Hematopoietic multipotent progenitor cell (in vitro differentiated cells): ENCODE measurements around the gene SPDYA. TPM values are rescaled to one million over a fixed set of nuclear protein-coding genes. Genes with fewer than 3 reads are reported as not detected.
"Not testable (repeated sequence)": the region's sequence is repeated elsewhere in the genome, so short reads cannot be mapped to it uniquely, and the experiment has no call there.

Experiments used
- DNase-seq, 3 donors: peaks; one replicate each; pipeline ENCODE4 v3.0.0-alpha.2; 2011 to 2015; ENCODE audit warnings: low read depth in 2 of 3, low spot score in 2 of 3
- total RNA-seq: library from RNA; depleted of rRNA; stranded (reverse); fragments of >200 nt; gene quantifications from one replicate; pipeline ENCODE4 v1.2.3, GENCODE V29; 2012

The SPDYA gene
- 0.27 TPM for total RNA-seq

DNA sequence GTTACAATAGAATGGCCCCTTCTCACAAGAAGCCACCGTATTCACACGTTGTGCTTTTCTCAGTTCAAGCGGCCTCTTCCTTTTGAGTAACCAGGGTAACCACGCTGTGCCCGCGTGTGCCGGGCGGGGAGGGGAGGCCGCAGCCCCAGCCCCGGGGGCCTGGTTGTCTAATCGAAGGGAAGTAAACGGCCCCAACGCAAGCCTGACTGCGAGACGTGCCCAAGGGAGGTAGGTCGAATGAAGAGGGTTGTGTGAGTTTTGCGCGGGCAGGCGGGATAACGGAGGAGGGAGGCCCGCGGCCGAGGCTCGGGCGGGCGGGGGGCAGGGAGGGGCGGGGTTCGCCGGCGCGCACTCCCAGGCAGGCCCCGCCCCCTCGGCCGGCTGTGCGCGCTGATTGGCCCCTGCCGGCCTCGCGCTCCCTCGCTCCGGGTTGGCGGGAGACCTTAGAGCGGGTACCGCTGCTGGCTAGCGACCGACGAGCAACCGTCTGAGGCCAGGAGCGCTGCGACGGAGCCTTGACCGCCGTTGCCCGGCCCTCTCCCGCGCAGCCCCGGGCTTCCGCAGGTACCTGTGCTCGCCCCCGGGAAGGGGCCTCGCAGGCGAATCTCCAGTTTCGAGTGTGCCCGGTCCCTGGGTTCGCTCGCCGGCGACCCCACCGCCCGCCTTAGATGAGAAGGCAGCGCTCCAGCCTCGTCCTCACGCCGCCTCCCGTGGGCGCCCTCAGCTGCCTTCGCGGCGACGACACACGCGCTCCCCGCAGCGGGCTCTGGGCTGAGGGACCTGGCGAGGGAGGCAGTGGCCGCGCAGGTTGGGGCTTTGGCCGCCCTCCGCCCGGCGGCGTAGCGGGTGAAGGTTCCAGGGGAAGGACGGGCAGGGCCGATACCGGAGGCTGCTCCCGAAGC, at the start of gene SPDYA:
Gene SPDYA, plus strand, starts transcription at position 451 of the 902 bp plus-strand sequence. CDS start 5,181 bp downstream, outside the sequence.
- DNase-seq = peak; percentile 59 to 83 (median 78)

DNA sequence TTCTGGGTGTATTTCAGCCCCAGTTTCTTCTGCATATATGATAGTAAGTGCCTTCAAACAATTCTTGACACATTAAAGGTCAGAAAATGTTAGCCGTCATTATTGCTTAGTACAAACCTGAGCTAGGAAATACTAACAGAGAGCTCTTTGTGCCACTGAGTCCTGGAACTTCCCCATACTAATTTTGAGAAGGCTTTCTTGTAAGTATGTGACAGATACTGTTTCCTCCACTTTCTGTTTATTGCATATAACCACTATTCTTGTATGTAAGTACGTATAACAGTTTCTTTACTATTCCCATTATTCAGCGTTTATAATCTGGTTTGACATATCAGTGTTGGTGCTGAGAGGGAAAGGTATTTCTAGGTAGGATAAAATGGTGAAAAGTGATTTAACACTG, 49.2 kb upstream of the SPDYA start:
- no peak for DNase-seq

DNA sequence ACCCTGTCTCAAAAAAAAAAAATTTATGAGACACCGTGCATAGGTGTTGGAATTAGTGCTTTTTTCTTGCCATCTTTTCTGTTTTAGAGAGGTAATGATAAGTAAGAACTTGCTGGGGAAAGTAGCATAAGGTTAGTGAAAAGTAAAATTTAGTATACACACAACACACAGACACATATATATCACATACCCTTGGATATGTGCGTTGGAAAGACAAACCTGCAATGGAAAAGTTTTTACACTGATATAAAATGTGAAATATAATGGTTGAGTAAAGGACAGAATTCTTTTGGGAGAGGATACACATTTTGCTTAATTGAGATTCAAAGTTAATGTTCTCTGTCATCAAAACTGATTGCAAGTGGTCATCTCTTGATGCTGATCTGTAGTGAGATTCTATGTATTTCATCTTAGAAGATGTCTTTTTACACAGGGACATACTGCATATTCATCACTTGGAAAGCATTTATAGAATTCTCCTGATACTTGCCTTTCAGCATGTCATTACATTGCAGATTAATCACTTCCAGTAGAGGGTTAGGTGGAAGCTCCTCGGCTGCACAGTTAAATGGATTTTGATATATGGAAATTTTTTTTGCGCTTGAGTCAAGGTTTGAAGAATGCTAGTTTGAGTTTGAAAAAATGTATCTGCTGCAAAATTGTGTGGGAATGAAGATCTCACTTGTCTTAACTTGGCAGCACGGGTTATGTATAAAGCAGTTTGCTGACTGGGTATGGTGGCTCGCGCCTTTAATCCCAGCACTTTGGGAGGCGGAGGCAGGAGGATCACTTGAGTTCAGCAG, 45.5 kb upstream of the SPDYA start:
- DNase-seq = no peak

DNA sequence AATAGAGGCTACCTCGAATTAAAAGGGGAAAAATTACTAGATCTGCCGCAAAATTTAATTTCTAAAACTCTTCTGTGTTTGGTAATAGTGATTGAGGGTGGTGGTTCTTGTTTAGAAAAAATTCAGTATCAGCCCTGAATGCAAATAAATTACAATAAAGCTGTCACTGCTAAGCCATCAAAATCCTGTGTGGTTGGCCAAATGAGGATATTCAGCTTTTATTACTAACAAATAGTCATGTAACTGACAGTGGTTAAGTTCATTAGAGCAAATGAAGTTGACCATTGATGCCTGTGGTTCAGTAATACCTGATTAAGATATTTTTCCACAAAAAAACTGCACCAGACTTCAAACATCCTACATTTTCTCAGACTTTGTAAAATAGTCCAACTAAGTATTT, 44.6 kb upstream of the SPDYA start:
- DNase-seq = no peak

DNA sequence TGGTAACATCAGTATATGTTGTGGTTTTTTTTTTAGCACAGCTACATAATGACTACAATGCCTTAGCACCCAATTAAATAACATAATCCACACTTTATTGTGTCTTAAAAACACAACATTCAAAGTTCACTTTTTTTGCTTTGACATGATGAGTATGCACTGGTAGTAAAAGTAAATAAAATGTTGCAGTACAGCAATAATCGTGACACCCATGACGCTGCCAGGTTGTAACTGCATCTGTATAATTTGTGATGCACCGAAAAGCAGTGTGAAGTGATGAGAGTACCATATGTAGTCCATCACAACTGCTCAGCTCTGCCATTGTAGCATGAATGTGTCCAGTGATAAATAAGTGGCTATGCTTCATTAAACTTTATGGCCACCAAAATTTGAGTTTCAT, 43.3 kb upstream of the SPDYA start:
- DNase-seq = no peak

DNA sequence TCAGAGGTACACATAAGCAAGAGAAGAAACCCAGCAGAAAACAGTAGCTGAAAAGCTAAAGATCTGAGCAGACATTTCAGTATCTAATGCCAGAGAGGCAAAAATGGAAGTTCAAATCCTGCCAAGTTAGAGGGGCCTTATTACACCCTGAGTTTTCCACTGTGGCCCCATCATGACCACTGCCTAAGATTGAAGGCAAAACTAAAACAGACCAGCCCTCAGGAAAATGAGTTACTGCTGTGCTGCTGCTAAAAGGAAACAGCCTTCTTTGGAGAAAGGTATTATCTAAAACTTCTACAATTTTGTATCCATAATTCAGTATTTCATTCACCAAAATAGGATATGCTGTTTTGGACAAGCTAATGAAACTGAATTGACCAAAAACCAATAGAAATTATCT, 42.2 kb upstream of the SPDYA start:
- DNase-seq = no peak

DNA sequence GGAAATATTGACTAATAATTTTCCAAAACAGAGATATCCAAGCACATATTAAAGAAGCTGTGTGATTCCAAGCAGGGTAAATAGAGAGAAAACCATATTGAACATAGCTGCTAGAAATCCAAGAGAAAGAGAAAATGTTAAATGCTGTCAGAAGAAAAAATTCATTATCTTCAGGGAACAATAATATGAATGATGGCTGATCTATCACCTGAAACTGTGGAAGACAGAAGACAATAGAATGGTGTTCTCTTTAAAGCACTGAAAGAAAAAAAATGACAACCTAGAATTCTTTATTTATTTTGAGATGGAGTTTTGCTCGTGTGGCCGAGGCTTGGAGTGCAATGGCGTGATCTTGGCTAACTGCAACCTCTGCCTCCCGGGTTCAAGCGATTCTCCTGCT, 41.7 kb upstream of the SPDYA start:
- DNase-seq = no peak

DNA sequence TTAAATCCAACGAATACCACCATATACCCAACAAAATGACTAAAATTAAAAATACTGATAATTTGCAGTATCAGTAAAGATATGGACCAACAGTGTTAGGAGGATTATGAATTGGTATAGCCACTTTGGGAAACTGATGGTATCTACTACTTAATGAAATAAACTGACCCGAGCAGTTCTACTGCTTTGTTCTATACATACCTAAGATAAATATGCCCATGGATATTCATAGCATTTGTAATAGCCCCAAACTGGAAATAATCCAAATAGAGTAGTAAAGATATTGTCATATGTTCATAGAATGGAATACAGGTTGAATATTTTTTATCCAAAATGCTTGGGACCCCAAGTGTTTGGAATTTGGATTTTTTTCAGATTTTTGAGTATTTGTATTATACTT, 38.3 kb upstream of the SPDYA start:
- DNase-seq = no peak

DNA sequence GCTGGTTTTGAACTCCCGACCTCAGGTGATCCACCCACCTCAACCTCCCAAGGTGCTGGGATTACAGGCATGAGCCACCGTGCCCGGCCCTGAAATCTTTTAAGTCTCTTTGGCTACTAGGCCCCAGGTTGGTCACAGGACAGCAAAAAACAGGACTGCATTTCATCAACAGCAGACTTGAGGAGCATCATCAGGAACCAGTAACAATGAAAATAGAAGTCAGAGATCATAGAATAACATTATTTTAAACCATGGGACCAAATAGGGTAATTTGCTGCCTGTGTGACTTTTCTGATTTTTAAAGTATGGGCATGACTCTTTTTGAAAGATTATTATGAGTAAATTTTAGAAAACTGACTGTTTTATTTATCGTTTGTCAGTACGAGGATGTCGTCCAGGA, 34.2 kb upstream of the SPDYA start:
- no peak for DNase-seq

DNA sequence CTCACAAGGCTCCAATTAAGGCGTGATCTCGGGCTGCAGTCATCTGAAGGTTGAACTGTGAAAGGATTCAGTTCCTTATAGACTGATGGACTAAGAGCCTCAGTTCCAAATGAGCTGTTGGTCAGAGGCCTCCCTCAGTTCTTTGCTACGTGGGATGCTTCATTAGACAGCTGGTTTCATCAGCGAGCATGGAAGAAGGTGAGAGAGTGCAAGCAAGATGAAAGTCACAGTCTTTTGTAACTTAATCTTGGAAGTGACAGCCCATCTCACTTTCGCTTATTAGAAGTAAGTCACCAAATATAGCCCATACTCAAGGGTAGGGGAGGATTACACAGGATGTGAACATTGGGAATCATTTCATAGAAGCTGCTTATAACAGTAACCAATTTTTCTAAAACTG, 32.2 kb upstream of the SPDYA start:
- DNase-seq = no peak

DNA sequence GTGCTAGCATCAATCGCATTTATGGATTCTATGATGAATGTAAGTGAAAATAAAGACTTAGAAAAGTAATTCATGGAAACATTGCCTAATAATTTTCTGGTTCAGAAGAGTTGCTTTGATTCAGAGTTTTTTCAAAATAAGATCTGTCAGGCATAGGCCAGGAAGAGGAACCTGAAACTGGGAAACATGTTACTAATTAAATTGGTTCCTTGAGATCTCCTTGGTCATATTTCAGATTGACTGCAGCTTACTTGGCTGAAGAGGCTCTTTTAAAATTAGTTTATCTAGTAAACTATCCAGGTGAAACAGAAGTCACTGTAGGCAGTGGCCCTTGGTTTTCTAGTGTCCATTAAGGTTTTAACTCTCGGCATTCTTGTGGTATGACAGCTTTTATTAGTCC, 31.6 kb upstream of the SPDYA start:
- DNase-seq = no peak

DNA sequence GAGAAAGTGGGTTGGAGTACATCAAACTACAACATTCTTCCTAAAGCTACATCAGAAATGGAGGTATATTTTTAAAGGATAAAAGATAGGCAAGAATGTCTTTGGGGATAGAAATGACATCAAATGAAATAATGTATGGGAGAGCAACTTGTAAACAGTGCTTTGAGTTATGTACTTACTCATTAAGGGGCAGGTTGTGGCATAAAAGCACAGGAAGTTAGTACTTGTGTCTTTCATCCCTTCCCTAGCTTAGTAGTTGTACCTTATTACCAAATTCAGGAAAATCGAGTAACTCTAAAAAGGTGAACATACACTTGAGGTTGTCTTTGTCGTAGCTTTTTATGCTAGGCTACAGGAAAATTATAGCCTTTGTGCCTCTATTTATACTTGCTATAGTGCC, 30.1 kb upstream of the SPDYA start:
- no peak for DNase-seq

DNA sequence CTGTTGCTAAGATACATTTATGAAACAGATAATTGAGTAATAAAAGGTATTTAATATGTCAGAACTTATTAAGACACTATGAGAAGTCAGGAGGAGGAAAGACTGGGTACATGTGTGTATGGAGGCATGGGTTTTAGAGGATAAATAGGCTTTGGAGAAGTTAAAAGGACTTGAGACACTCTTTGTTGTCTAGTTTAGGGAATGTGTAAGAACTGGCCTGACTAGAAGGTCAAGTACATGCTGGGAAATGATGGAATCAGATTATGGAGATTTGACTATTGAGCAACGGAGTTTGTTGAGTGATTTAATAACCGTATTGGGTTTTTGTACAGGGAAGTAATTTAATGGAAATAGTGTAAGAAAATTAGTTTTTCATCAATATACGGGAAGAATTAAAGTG, 28.2 kb upstream of the SPDYA start:
- DNase-seq = no peak

DNA sequence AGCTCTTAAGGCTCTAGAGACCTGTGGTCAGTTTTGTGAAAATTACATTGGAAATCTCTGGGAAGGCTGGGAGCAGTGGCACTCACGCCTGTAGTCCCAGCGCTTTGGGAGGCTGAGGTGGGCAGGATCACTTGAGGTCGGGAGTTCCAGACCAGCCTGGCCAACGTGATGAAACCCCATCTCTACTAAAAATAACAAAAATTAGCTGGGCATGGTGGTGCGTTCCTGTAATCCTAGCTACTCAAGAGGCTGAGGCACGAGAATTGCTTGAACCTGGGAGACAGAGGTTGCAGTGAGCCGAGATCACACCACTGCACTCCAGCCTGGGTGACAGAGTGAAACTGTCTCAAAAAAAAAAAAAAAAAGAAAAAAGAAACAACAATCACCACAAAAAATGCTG, 26.1 kb upstream of the SPDYA start:
- DNase-seq = not testable (repeated sequence)

DNA sequence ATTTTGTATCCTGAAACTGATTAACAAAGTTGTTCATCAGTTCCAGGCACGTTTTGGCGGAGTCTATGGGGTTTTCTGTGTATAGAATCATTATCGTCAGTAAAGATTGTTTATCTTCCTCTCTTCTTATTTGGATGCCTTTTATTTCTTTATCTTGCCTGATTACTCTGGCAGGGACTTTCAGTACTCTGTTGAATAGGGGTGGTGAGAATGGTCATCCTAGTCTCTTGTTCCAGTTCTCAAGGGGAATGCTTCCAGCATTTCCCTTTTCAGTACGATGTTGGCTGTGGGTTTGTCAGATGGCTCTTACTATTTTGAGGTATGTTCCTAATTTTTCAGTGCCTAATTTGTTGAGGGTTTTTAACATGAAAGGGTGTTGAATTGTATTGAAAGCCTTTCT, 14.0 kb upstream of the SPDYA start:
- DNase-seq = no peak

DNA sequence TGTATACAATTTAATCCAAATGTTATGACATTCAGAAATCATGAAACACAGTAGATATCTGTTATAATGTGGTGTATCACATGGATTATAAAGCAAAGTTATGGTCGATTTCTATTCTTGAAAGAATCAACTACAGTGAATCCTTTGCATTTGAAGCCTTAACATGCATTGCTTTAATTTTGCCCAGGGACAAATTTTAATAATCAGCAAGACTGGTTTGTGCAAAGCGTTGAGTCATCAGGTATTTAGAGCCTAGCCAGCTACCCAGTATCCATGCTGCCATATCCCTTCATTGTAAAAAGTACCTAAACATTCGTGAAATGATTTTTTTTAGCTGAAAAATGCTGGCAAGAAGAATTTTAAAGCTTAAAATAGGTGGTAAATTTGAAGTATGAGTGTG, 8.9 kb upstream of the SPDYA start:
- no peak for DNase-seq

DNA sequence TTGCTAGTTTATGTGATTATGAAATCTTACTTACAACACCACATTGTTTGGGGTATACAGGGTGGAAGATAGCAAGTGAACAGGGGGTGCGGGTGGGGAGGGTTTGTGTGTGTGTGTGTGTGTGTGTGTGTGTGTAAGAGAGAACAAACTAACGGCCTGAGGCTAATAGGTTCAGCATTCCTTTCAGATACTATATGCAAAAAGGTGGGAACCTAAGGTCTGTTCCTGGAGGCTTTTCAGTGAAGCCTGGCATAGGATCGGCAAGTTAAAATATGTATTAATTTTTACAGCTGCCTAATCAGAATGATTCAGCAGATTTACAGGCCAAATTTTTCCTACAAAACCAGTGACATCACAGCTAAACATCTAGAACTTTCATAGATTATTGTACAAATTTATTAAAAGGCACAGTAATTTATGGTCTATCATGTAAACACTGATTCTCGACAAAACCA, 7.6 kb upstream of the SPDYA start:
- DNase-seq = peak in 1 of 3 donors; percentile 15

DNA sequence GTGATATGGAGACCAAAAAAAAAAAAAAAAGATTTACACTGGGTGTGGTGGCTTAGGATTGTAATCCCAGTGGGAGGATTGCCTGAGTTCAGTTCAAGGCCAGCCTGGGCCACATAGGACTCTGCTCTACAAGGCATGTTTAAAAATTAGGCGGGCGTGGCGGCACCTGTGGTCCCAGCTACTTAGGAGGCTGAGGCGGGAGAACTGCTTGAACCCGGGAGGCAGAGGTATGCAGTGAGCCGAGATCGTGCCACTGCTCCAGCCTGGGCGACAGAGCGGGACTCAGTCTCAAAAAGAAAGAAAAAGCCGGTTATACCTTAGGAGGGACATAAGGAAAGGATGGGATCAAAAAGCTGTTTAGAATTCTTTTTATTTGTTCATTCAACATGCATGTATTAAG, 707 bp upstream of the SPDYA start:
- no peak for DNase-seq

DNA sequence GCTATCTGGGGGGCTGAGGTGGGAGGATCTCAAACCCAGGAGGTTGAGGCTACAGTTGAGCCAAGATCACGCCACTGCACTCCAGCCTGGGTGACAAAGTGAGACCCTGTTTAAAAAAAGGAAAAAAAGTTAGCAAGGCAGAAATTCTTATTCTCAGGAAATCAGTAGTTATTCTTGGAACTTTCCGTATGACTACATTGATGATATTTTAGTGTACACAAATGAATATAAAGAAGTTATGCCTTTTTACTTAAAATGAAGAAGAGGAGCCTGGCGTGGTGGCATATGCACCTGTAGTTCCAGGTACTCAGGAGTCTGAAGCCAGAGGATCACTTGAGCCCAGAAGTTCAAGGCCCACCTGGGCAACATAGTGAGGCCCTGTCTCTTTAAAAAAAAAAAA, 7.4 kb downstream of the SPDYA start:
- DNase-seq = no peak

DNA sequence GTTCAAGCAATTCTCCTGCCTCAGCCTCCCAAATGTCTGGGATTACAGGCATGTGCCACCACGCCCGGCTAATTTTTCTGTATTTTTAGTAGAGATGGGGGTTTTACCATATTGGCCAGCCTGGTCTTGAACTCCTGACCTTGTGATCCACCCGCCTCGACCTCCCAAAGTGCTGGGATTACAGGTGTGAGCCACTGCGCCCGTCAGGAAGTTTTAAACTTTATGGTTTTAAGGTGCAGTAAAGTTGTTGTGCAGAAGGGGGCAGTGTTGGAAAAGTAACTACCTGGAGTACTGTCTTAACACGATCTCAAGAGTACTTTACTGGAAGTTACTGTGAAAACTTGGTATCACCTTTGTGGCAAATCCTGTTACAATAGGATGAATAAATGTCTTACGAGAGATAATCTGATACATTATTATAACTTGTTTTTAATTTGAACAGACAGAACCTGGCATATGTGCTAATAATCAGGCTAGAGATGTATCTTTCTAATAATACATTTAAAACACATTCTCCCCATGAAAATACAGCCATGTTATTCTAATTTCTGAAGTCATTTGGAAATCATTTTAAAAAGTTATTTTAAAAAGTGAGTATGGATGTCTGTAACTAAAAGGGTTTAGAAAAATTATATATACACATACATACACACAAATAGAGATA, 10.8 kb downstream of the SPDYA start:
- peak; percentile 50 to 75 (median 67) for DNase-seq

DNA sequence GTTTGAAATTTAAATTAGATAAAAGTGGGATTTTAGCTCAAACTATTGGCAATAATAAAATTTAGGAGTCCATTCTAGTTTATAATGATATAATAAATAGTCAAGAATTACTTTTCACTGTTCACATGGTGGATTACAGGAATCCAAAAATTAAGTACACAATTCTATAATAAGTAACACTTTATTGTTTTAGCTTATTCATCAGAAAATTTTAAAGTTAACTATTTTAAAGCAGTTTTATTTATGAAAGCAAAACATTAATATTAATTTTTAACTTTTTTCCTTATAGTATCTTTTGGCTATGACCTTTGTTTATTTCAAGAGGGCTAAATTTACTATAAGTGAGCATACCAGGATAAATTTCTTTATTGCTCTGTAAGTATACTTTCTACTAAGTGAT, 11.4 kb downstream of the SPDYA start:
- DNase-seq = no peak
